DMS153 treated with DMSO at 0.1 percent for 48 hours (cell line): Measurements from ENCODE around the gene ZCCHC17.
"Not testable (repeated sequence)": the region's sequence is repeated elsewhere in the genome, so short reads cannot be mapped to it uniquely, and the experiment has no call there.

Source experiments
- DNase-seq: peaks from one replicate; lab custom pipeline; 2025; ENCODE audit not compliant: unreplicated experiment; lab: John Stamatoyannopoulos, UW

ZCCHC17 gene

GRCh38 chr1:31296486-31297276 is at the start of gene ZCCHC17, which contains the start of gene SNRNP40:
TSS of gene ZCCHC17 (plus strand) at chr1:31297032. CDS start at chr1:31310099, 13,067 bp downstream.
TSS of gene SNRNP40 (minus strand) at chr1:31296788. CDS start at chr1:31296751, 37 bp downstream.
- DNase-seq: peak; percentile 100

GRCh38 chr1:31248276-31248675 is 48.6 kb upstream of the ZCCHC17 start:
- no peak for DNase-seq

- no peak for DNase-seq
Measured at GRCh38 chr1:31249854-31250253, 47.0 kb upstream of the ZCCHC17 start.

GRCh38 chr1:31257213-31257612 is 39.6 kb upstream of the ZCCHC17 start:
- no peak for DNase-seq

- DNase-seq: no peak
Measured at GRCh38 chr1:31258581-31258980, 38.3 kb upstream of the ZCCHC17 start.

GRCh38 chr1:31259746-31260145 is 37.1 kb upstream of the ZCCHC17 start:
- no peak for DNase-seq

- DNase-seq: no peak
Measured at GRCh38 chr1:31261916-31262315, 34.9 kb upstream of the ZCCHC17 start.

GRCh38 chr1:31262393-31262792 is 34.4 kb upstream of the ZCCHC17 start:
- DNase-seq: not testable (repeated sequence)

GRCh38 chr1:31263408-31263807 is 33.4 kb upstream of the ZCCHC17 start:
- no peak for DNase-seq

GRCh38 chr1:31264790-31265386 is 31.9 kb upstream of the ZCCHC17 start:
- no peak for DNase-seq

- no peak for DNase-seq
Measured at GRCh38 chr1:31266547-31266946, 30.3 kb upstream of the ZCCHC17 start.

- no peak for DNase-seq
Measured at GRCh38 chr1:31272369-31272768, 24.5 kb upstream of the ZCCHC17 start.

GRCh38 chr1:31273619-31274018 is 23.2 kb upstream of the ZCCHC17 start:
- no peak for DNase-seq

GRCh38 chr1:31282426-31282825 is 14.4 kb upstream of the ZCCHC17 start:
- DNase-seq: not testable (repeated sequence)

- not testable (repeated sequence) for DNase-seq
Measured at GRCh38 chr1:31287791-31288190, 9.0 kb upstream of the ZCCHC17 start.

GRCh38 chr1:31289021-31289420 is 7.8 kb upstream of the ZCCHC17 start:
- no peak for DNase-seq

- DNase-seq: no peak
Measured at GRCh38 chr1:31295874-31296485, 852 bp upstream of the ZCCHC17 start.

GRCh38 chr1:31297277-31298247 is 730 bp downstream of the ZCCHC17 start:
- no peak for DNase-seq

GRCh38 chr1:31299365-31299764 is 2.5 kb downstream of the ZCCHC17 start:
- no peak for DNase-seq

GRCh38 chr1:31300193-31300592 is 3.4 kb downstream of the ZCCHC17 start:
- DNase-seq: no peak
